HG02642 (cell line): Measurements from ENCODE around the gene GNAI2.
"Not testable (repeated sequence)": the region's sequence is repeated elsewhere in the genome, so short reads cannot be mapped to it uniquely, and the experiment has no call there.

Experiments
- ATAC-seq: cut with Tn5 transposase; IDR thresholded peaks from one replicate; pipeline ENCODE4 v1.9.1; 2021; ENCODE audit warnings: mild to moderate bottlenecking; ENCODE audit not compliant: unreplicated experiment, poor library complexity

The GNAI2 gene

GRCh38 chr3:50242381-50242770, 6.4 kb downstream of the GNAI2 start:
- no peak for ATAC-seq

GRCh38 chr3:50242851-50243542, 7.0 kb downstream of the GNAI2 start:
- ATAC-seq: no peak

GRCh38 chr3:50243543-50243895, 7.5 kb downstream of the GNAI2 start:
- ATAC-seq: no peak

GRCh38 chr3:50244813-50245212, 8.8 kb downstream of the GNAI2 start:
- ATAC-seq: not testable (repeated sequence)

GRCh38 chr3:50245251-50245745, 9.3 kb downstream of the GNAI2 start:
- ATAC-seq: no peak

GRCh38 chr3:50245831-50246516, 10.0 kb downstream of the GNAI2 start:
- peak; percentile 72 for ATAC-seq

- ATAC-seq: peak; percentile 52
These were observed 10.5 kb downstream of the GNAI2 start for GRCh38 chr3:50246517-50246954.

- ATAC-seq: no peak
These were observed 12.4 kb downstream of the GNAI2 start for GRCh38 chr3:50248387-50248786.

- no peak for ATAC-seq
These were observed 13.5 kb downstream of the GNAI2 start for GRCh38 chr3:50249457-50249856.

GRCh38 chr3:50250514-50250913, 14.5 kb downstream of the GNAI2 start:
- no peak for ATAC-seq

- ATAC-seq: no peak
These were observed 15.2 kb downstream of the GNAI2 start for GRCh38 chr3:50251220-50251619.

- ATAC-seq: no peak
These were observed 18.7 kb downstream of the GNAI2 start for GRCh38 chr3:50254577-50255250.

GRCh38 chr3:50255251-50255615, 19.2 kb downstream of the GNAI2 start:
- no peak for ATAC-seq

- no peak for ATAC-seq
These were observed 21.2 kb downstream of the GNAI2 start for GRCh38 chr3:50256978-50257890.

GRCh38 chr3:50258029-50258680, 22.2 kb downstream of the GNAI2 start:
- ATAC-seq: no peak

- no peak for ATAC-seq
These were observed 23.0 kb downstream of the GNAI2 start for GRCh38 chr3:50258979-50259378.

GRCh38 chr3:50259432-50260026, 23.5 kb downstream of the GNAI2 start:
- peak; percentile 25 for ATAC-seq

GRCh38 chr3:50260027-50260941, 24.3 kb downstream of the GNAI2 start:
- peak; percentile 75 for ATAC-seq
